ENCODE data around the gene BAIAP3.

The BAIAP3 gene

GRCh38 chr16:1335211-1335971, 1.9 kb downstream of the BAIAP3 start:
- no peak for DNase-seq

GRCh38 chr16:1335996-1336395, 2.6 kb downstream of the BAIAP3 start:
- no peak for DNase-seq

- DNase-seq: no peak
Measured at GRCh38 chr16:1336619-1337018, 3.2 kb downstream of the BAIAP3 start.

GRCh38 chr16:1337486-1337885, 4.0 kb downstream of the BAIAP3 start:
- no peak for DNase-seq

GRCh38 chr16:1338119-1338730, 4.8 kb downstream of the BAIAP3 start:
- DNase-seq: peak; percentile 56

- DNase-seq: no peak
Measured at GRCh38 chr16:1338855-1339675, 5.6 kb downstream of the BAIAP3 start.

GRCh38 chr16:1340730-1341494, 7.5 kb downstream of the BAIAP3 start:
- DNase-seq: no peak

GRCh38 chr16:1341495-1342420, 8.3 kb downstream of the BAIAP3 start:
- no peak for DNase-seq

- DNase-seq: peak; percentile 95
Measured at GRCh38 chr16:1342526-1343427, 9.3 kb downstream of the BAIAP3 start.

- no peak for DNase-seq
Measured at GRCh38 chr16:1343428-1344242, 10.2 kb downstream of the BAIAP3 start.

GRCh38 chr16:1344499-1344898, 11.1 kb downstream of the BAIAP3 start:
- DNase-seq: no peak

GRCh38 chr16:1345087-1345486, 11.6 kb downstream of the BAIAP3 start:
- no peak for DNase-seq

- no peak for DNase-seq
Measured at GRCh38 chr16:1345651-1346421, 12.4 kb downstream of the BAIAP3 start.

GRCh38 chr16:1346422-1347285, 13.2 kb downstream of the BAIAP3 start:
- DNase-seq: no peak

GRCh38 chr16:1347286-1347855, 13.9 kb downstream of the BAIAP3 start:
- DNase-seq: no peak

- DNase-seq: no peak
Measured at GRCh38 chr16:1347962-1348361, 14.5 kb downstream of the BAIAP3 start.

- no peak for DNase-seq
Measured at GRCh38 chr16:1348441-1348840, 15.0 kb downstream of the BAIAP3 start.

GRCh38 chr16:1348926-1349325, 15.5 kb downstream of the BAIAP3 start:
- no peak for DNase-seq

Data from stimulated activated CD8-positive, alpha-beta memory T cell treated with anti-CD3 and anti-CD28 coated beads, Interleukin-4, amount 100 ng/mL, for 48 hours (primary cell).